Neural cell (in vitro differentiated cells): ENCODE results near the gene ANKS1A. TPM values are rescaled to one million over a fixed set of nuclear protein-coding genes. Genes with fewer than 3 reads are reported as not detected.

Source experiments
- H2AFZ ChIP-seq: fragments of 200-600, 300-800 bp; sonication (generic), shearing (Covaris generic); 2 replicates; pipeline ENCODE4 v1.6.0; 2014; ENCODE audit warnings: low read depth, mild to moderate bottlenecking, antibody characterized with exemption, low read length, moderate library complexity
- H3F3A ChIP-seq: fragments of 200-600 bp; shearing (Covaris generic); 2 replicates; pipeline ENCODE4 v1.6.1; 2016; ENCODE audit warnings: mild to moderate bottlenecking, moderate library complexity, mixed read lengths, antibody characterized with exemption, low read length; ENCODE audit not compliant: insufficient read depth, poor library complexity, severe bottlenecking
- H3K27ac ChIP-seq: fragments of 200-600, 300-800 bp; sonication (generic), shearing (Covaris generic); 2 replicates; pipeline ENCODE4 v1.5.1; 2014; ENCODE audit warnings: mild to moderate bottlenecking, low read length, moderate library complexity
- H3K27me3 ChIP-seq: fragments of 300-800, 200-600 bp; sonication (generic), shearing (Covaris generic); 2 replicates; pipeline ENCODE4 v1.6.0; 2014; ENCODE audit warnings: mild to moderate bottlenecking, low read depth, low read length, moderate library complexity; ENCODE audit not compliant: insufficient read depth
- H3K36me3 ChIP-seq: fragments of 300-800, 200-600 bp; sonication (generic), shearing (Covaris generic); 2 replicates; pipeline ENCODE4 v1.5.1; 2014; ENCODE audit warnings: mild to moderate bottlenecking, antibody characterized with exemption, low read length, moderate library complexity; ENCODE audit not compliant: insufficient read depth
- H3K4me2 ChIP-seq: fragments of 300-800, 200-600 bp; sonication (generic), shearing (Covaris generic); 2 replicates; pipeline ENCODE4 v1.6.0; 2014; ENCODE audit warnings: mild to moderate bottlenecking, low read length
- H3K4me3 ChIP-seq: fragments of 300-800, 200-600 bp; sonication (generic), shearing (Covaris generic); 2 replicates; pipeline ENCODE4 v1.5.1; 2014; ENCODE audit warnings: mild to moderate bottlenecking, low read length, moderate library complexity
- H3K79me2 ChIP-seq: fragments of 200-600 bp; shearing (Covaris generic); replicated peaks from 2 replicates; pipeline ENCODE4 v1.6.0; 2014; ENCODE audit warnings: mild to moderate bottlenecking, low read length, moderate library complexity; ENCODE audit not compliant: insufficient read depth
- H3K9ac ChIP-seq: fragments of 300-800, 200-600 bp; sonication (generic), shearing (Covaris generic); 2 replicates; pipeline ENCODE4 v1.6.1; 2016; ENCODE audit warnings: mild to moderate bottlenecking, low read length, mixed read lengths
- H3K9me2 ChIP-seq: fragments of 200-600 bp; shearing (Covaris generic); 2 replicates; pipeline ENCODE4 v1.6.1; 2016; ENCODE audit warnings: mild to moderate bottlenecking, low read length, mixed read lengths; ENCODE audit not compliant: insufficient read depth
- H3K9me3 ChIP-seq: fragments of 200-600, 300-800 bp; sonication (generic), shearing (Covaris generic); 2 replicates; pipeline ENCODE4 v1.6.1; 2016; ENCODE audit warnings: mild to moderate bottlenecking, mixed run types, low read length, moderate library complexity, mixed read lengths
- H4K20me1 ChIP-seq: fragments of 200-600 bp; shearing (Covaris generic); 2 replicates; pipeline ENCODE4 v1.6.1; 2016; ENCODE audit warnings: mild to moderate bottlenecking, mixed run types; ENCODE audit not compliant: insufficient read depth
- CTCF ChIP-seq: fragments of 450-650 bp; IDR thresholded peaks from 2 replicates; pipeline ENCODE4 v1.5.1; 2014; ENCODE audit warnings: antibody characterized with exemption, mild to moderate bottlenecking, moderate library complexity; ENCODE audit not compliant: poor library complexity, severe bottlenecking
- EP300 ChIP-seq: fragments of 450-650 bp; conservative IDR thresholded peaks from 2 replicates; pipeline ENCODE4 v1.6.1; 2014; ENCODE audit warnings: antibody characterized with exemption, mild to moderate bottlenecking, moderate library complexity; ENCODE audit not compliant: poor library complexity, severe bottlenecking
- EZH2 ChIP-seq: fragments of 200-600, 300-800 bp; shearing (Covaris generic), sonication (generic); IDR thresholded peaks from 2 replicates; pipeline ENCODE4 v1.6.1; 2014; ENCODE audit warnings: antibody characterized with exemption, low read length, borderline replicate concordance, mild to moderate bottlenecking; ENCODE audit not compliant: insufficient read depth, poor library complexity, severe bottlenecking
- MXI1 ChIP-seq: fragments of 450-650 bp; conservative IDR thresholded peaks from 2 replicates; pipeline ENCODE4 v1.6.1; 2014; ENCODE audit warnings: antibody characterized with exemption, mild to moderate bottlenecking; ENCODE audit not compliant: poor library complexity, severe bottlenecking
- POLR2AphosphoS5 ChIP-seq: IDR thresholded peaks from 2 replicates; pipeline ENCODE4 v1.6.1; 2012
- RAD21 ChIP-seq: fragments of 450-650 bp; conservative IDR thresholded peaks from 2 replicates; pipeline ENCODE4 v1.6.1; 2014; ENCODE audit warnings: antibody characterized with exemption, mild to moderate bottlenecking, moderate library complexity
- REST ChIP-seq: IDR thresholded peaks from 2 replicates; pipeline ENCODE4 v1.6.1; 2012; ENCODE audit warnings: borderline replicate concordance
- SMC3 ChIP-seq: fragments of 450-650 bp; conservative IDR thresholded peaks from 2 replicates; pipeline ENCODE4 v1.6.1; 2014; ENCODE audit warnings: antibody characterized with exemption, mild to moderate bottlenecking, moderate library complexity; ENCODE audit not compliant: poor library complexity
- TAF1 ChIP-seq: IDR thresholded peaks from 2 replicates; pipeline ENCODE4 v1.6.1; 2012; ENCODE audit warnings: low read depth
- polyA plus RNA-seq: library from polyadenylated mRNA; depleted of rRNA; stranded (reverse); fragments of >200 nt; gene quantifications from 2 replicates; pipeline ENCODE4 v1.2.3, GENCODE V29; 2014

The ANKS1A gene
- polyA plus RNA-seq, 1 donor from 2014 or later: 22.6 TPM

GRCh38 chr6:35049156-35049735, 160.2 kb downstream of the ANKS1A start:
- Histone ChIP-seq H3K9me2 (no peaks in the 10 kb centered on the region), H4K20me1 (no peaks in the 10 kb centered on the region), H3K9me3 (no peaks in the 10 kb centered on the region), H3K36me3 (no peaks in the 10 kb centered on the region), H3K4me2 (no peak overlapping the region), H2AFZ (no peak overlapping the region), H3K79me2 (no peaks in the 10 kb centered on the region), H3F3A (no peaks in the 10 kb centered on the region), H3K9ac (no peak overlapping the region), H3K4me3 (no peak overlapping the region), H3K27me3 (no peaks in the 10 kb centered on the region), H3K27ac (no peak overlapping the region)
- TF ChIP-seq MXI1 (no peak), RAD21 (no peak), EZH2 (no peak), TAF1 (no peak), SMC3 (no peak), REST (no peak), POLR2AphosphoS5 (no peak), EP300 (no peak), CTCF (no peak)

GRCh38 chr6:35049900-35050756, 161.1 kb downstream of the ANKS1A start:
- Histone ChIP-seq H3K9ac (no peak overlapping the region), H3F3A (no peaks in the 10 kb centered on the region), H3K27me3 (no peaks in the 10 kb centered on the region), H3K4me3 (no peak overlapping the region), H2AFZ (no peak overlapping the region), H4K20me1 (no peaks in the 10 kb centered on the region), H3K27ac (no peak overlapping the region), H3K9me3 (no peaks in the 10 kb centered on the region), H3K36me3 (no peaks in the 10 kb centered on the region), H3K9me2 (no peaks in the 10 kb centered on the region), H3K4me2 (no peak overlapping the region), H3K79me2 (no peaks in the 10 kb centered on the region)
- no peak for TF ChIP-seq POLR2AphosphoS5
- TF ChIP-seq RAD21: no peak
- TF ChIP-seq CTCF: no peak
- no peak for TF ChIP-seq TAF1
- no peak for TF ChIP-seq SMC3
- no peak for TF ChIP-seq MXI1
- TF ChIP-seq REST: no peak
- TF ChIP-seq EZH2: no peak
